Pulmonary artery endothelial cell (primary cell): ENCODE measurements around the gene PRSS48. TPM values are rescaled to one million over a fixed set of nuclear protein-coding genes. Genes with fewer than 3 reads are reported as not detected.
"Not testable (repeated sequence)": the region's sequence is repeated elsewhere in the genome, so short reads cannot be mapped to it uniquely, and the experiment has no call there.

Experiments
- DNase-seq: peaks from one replicate; pipeline ENCODE4 v3.0.0-alpha.2; 2011; ENCODE audit warnings: low read depth, low spot score
- total RNA-seq: library from RNA; depleted of rRNA; stranded (reverse); fragments of >200 nt; gene quantifications from 2 replicates; pipeline ENCODE4 v1.2.3, GENCODE V29; 2014

PRSS48 gene
- total RNA-seq, 1 donor from 2014 or later: not detected

DNA sequence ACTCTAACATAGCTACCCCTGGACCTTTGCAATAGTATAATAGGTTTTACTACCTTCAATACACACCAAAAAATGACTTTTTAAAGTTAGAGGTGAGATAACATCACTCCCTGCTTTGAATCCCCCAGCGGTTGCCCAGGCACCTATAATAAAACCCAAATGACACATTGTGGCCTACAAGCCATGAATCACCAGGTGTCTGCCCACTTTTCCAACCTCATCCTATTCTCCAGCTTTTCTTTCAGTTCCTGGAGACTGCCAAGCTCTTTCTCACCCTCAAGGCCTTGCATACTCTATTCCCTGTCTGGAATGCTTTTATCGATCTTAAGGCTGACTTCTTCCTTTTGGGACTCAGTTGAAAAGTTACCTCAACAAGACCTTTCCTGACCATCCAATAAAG is 16.4 kb upstream of the PRSS48 start:
- DNase-seq: no peak

DNA sequence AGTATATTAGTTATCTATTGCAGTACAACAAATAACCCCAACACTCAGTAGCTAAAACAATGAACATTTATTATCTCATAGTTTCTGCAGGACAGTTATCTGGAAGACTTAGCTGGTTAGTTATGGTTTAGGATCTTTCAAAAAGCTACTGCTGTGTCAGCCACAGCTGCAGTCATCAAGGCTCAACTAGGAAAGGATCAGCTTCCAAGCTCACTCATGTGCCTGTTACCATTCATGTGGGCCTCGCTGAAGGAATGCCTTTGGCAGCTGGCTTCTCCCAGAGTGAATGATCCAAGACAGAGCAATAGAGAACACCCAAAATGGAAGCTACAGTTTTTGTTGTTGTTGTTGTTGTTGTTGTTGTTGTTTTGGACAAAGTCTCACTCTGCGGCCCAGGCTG is 13.5 kb upstream of the PRSS48 start:
- DNase-seq: no peak

DNA sequence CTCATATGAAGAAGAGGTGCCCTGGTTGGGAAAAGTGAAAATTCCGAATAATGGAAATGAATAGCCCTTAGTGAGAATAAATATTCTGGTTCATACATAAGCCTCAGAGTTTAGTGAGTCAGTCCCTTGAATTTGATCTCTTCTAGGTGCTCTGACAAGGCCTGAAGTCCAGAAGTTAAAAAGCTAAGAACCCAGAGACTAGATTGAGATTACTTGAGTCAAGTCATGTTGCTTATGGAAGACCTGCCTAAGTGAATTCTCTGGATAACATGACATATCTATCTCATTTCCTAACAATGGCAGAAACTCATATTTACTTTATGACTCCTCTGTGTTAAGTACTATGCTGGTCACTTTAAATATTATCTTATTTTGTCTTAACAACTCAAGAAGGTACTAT is 10.5 kb upstream of the PRSS48 start:
- DNase-seq: no peak

DNA sequence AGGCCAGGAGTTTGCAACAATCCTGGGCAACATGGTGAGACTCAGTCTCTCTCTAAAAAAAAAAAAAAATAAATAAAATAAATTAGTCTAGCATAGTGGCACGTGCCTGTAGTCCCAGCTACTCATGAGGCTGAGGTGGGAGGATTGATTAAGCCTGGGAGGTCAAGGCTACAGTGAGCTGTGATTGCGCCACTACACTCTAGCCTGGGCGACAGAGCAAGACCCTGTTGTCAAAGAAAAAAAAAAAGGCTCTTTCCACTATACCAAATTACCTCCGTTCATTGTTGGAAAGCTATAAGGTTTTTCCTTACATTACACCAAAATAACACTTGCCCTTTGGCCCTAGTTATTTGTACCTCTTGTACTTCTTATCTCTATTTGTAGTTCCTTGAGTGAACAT is 9.9 kb upstream of the PRSS48 start:
- no peak for DNase-seq

DNA sequence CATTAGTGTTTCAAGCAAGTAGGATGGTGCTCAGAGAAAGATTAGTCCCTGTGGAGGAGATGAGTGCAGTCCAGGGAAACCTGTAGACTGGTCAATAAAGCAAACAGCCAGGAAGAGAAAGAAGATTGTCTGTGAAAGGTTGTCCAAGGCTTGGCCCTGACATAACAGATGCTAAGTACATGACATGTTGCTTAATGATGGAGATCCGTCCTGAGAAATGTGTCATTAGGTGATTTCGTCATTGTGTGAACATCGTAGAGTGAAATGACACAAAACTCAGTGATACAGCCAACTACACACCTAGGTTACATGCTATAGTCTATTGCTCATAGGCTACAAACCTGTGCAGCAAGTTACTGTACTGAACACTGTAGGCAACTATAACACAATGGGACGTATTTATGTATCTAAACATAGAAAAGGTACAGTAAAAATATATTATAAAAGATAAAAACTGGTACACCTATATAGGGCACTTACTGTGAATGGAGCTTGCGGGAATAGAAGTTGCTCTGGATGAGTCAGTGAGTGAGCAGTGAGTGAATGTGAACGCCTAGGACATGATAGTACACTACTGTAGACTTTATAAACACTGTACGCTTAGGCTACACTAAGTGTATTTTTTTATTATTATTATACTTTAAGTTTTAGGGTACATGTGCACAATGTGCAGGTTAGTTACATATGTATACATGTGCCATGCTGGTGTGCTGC is 9.0 kb upstream of the PRSS48 start:
- no peak for DNase-seq

DNA sequence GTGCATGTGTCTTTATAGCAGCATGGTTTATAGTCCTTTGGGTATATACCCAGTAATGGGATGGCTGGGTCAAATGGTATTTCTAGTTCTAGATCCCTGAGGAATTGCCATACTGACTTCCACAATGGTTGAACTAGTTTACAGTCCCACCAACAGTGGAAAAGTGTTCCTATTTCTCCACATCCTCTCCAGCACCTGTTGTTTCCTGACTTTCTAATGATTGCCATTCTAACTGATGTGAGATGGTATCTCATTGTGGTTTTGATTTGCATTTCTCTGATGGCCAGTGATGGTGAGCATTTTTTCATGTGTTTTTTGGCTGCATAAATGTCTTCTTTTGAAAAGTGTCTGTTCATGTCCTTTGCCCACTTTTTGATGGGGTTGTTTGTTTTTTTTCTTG is 8.1 kb upstream of the PRSS48 start:
- not testable (repeated sequence) for DNase-seq

DNA sequence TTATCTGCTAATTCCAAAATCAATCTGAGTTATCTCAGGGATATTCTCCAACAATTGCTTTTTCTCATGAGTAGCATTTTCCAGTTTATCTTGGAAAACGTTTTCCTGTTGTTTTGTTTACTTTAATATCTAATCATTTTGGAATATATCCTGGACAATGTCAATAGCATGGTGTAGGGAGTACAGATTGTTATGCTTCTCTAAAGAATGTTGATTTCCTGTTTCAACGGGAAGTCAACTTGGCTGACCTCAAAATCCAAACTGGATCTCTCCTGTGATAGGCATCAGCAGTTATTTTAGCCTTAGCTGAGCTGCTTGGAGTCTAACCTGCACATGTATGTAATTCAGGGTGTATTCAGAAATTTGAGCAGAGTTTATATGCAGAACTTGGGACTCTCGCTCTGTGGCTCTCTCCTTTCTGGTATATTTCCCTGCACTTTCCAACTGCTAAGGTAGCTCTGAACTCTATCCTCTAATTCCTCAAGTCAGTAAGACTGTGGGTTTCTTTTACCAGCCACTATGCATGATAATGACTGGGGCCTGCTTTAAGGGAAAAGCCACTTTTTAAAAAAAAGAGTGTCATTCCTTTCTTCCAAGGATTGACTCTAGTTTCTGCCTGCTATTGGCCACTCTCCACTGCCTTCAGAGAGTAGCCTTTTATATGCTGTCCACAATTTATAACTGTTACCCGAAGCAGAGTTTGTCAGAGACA is 7.7 kb downstream of the PRSS48 start:
- peak; percentile 45 for DNase-seq

DNA sequence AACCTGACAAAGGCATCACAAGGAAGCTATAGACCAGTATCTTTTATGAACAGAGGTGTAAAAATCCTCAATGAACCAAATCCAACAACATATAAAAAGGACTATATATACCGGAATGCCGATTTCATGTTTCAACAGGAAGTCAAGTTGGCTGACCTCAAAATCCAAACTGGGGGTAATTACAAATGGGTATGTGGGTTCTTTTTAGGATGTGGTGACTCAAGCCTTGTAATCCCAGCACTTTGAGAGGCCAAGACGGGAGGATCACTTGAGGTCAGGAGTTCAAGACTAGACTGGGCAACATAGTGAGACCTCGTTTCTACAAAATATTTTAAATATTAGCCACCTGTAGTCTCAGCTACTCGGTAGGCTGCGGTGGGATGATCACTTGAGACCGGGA is 10.4 kb downstream of the PRSS48 start:
- DNase-seq: no peak

DNA sequence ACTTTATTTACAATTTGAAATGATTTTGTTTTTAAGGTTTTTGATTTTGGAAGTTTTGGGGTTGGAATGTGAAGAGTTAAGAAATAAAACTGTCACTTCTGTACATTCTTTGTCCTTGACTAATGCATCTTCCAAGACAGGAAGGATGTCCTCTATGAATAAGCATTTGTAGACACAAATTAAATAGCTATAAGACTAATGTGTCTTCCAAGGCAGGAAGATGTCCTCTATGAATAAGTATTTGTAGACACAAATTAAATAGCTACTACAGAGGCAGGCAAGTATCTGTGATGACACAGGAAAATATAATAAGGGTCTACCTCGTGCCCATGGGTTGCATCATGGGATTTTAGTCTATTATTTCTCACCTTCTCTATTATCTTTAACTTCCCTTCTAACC is 14.5 kb downstream of the PRSS48 start:
- no peak for DNase-seq

DNA sequence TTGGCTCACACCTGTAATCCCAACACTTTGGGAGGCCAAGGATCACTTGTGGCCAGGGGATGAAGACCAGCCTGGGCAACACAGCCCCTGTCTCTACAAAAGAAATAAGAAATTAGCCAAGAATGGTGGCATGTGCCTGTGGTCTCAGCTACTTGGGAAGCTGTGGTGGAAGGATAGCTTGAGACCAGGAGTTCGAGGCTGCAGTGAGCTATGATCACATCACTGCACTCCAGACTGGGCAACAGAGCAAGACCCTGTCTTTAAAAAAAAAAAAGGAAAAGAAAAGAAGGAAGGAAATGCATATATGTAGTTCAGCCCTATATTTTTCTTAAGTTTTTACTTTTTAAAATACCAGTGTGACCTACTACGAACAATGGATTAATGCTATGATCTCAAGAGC is 15.1 kb downstream of the PRSS48 start:
- no peak for DNase-seq

DNA sequence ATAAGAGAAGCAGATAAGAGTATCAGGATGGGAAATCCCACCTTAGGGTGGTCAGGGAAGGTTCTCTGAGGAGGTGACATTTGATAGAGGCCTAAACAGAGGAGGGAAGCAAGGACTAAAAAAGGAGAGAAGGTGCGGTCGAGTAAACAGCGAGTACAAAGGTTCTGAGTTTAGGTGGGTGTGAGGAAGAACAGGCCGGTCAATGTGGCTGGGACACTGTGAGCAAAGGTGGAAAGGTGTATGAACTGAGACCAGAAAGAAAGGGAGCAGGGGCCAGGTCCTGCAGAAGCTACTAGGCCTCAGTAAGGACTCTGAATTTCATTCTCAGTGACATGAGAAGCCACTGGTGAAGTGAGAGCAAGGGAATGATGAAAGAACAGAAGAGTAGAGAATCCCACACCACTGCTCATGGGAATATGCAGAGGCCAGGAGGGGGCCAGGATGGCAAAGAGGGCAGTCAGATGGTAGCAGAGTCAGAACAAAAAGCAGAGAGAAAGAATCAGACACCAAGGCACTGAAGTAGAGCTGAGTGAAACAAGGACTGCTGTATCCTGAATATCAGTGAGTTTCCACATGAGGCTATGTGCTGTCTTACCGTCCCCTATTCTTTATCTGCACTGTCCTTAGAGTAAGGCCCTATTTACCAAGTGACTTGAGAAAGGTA is 18.0 kb downstream of the PRSS48 start:
- no peak for DNase-seq

DNA sequence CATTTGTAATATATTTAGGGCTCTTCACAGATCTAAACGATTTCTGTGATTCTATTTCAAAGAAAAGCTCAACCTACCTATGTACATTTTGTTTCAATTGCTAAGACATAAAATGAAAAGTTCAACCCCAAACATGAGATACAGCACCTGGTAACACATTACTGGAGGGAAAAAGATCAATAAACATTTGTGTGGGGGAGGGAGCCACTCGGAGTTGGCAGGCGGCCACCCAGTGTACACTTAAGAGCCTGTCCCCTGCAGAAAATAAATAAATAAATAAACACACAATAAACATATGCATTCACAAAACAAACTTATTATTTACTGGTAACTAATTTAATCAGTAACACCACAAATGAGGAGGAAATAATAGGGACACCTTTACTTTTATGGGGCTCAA is 19.3 kb downstream of the PRSS48 start:
- no peak for DNase-seq

DNA sequence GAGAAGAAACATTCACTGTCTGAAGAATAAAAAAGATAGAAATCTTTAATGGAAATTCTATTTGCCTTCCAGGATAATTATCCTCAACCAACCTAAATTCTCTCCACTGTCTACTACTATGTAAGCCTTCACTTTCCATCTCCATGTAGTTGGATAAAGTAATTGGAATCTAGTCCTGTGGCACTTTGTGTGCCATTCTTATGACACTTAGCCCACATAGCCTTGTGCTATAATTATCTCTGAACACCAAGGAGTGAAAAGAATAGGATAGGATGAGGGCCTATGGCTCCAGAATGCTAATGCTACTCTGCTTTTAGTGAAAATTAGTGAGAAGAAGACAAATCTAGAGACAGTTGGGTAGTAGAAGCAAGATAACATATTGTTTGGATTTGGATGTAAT is 20.2 kb downstream of the PRSS48 start:
- DNase-seq: no peak

DNA sequence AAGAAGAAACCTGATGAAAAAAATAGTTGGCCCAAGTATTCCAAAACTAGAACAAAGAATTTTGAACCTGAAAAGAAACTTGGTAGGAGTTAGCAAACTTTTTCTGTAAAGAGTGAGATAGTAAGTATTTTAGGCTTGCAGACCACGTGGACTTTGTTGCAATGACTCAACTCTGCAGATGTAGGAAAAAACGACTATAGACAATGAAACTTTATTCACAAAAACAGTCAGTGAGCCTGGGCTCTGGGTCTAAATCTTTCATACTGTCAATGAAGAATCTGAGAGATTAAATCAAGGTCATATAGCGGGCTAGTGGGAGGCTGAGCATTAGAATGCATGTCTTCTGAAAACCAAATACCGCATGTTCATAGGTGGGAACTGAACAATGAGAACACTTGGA is 25.5 kb downstream of the PRSS48 start:
- no peak for DNase-seq

DNA sequence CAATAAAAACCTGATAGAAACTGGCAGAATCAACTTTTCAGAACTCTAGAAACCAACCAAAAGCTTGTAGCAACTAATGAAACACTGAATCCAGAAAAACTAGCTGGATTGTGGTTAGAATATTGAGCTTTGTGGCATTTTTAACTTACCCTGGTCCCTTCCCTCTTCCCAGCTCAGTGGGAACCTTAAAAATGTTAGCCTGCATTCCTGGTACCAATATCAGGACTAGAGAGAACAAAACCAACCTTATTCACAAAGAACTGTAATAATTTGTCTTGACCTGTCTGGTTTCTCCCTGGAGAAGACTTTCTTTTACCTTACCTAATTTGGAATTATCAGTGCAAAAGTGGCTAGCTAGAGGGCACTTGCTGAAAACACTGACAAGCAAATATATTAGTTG is 27.3 kb downstream of the PRSS48 start:
- no peak for DNase-seq

DNA sequence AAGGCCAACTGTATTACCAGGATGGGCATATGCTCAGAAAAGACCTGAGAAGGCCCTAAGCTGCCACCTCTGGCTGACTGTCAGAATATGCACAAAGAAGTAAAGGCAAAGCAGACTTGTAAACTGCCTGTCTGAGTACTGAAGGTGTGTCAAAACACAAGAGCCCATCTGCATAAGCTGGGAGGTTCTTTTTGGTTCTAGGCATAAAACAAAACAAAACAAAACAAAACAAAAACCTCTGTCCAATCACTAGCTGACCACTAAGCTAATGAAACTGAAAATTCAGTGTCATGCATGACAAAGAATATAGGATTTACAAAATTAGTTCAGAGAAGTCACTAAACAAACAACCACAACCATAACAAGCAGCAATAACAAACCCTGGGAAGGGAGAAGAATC is 27.8 kb downstream of the PRSS48 start:
- DNase-seq: no peak

DNA sequence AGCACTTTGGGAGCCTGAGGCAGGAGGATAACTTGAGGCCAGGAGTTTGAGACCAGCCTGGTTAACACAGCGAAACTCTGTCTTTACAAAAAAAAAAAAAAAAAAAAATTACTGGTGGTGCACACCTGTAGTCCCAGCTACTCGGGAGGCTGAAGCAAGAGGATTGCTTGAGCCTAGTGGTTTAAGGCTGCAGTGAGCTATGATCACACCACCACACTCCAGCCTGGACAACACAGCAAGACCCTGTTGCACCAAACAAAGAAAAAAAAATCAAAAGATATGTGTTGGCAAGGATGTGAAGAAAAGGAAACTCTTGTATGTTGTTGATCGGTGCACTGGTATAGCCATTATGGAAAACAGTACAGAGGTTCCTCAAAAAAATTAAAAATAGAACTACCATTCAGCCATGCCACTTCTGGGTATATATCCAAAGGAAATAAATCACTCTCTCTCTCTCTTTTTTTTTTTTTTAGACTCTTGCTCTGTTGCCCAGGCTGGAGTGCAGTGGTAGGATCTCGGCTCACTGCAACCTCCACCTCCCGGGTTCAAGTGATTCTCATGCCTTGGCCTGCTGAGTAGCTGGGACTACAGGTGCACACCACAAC is 33.3 kb downstream of the PRSS48 start:
- no peak for DNase-seq

DNA sequence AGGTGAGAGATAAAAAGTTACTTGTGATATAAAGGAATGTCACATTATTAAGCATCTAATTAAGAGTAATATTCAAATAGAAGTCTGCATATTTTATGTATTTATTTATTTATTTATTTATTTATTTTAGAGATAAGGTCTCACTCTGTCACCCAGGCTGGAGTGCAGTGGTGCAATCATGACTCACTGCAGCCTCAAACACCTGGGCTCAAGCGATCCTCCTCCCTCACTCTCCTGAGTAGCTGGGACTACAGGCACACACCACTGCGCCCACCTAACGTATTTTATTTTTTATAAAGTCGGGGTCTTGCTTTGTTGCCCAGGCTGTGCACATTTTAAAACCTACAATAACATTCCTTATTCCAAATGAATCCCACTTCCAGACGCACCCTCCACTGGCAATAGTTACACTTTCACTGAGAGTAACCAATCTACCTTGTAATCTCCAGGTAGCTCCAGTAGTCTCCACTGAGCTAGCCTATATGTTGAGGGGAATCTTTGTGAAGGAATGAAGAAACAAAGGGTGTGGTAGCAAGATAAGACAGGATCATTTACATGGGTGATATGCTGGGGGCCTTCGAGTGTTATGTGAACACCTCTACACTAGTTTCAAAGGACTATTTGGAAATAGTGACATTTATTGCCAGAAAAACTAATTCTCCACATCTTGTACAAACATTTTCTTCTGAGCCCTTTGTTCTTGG is 36.5 kb downstream of the PRSS48 start:
- no peak for DNase-seq

DNA sequence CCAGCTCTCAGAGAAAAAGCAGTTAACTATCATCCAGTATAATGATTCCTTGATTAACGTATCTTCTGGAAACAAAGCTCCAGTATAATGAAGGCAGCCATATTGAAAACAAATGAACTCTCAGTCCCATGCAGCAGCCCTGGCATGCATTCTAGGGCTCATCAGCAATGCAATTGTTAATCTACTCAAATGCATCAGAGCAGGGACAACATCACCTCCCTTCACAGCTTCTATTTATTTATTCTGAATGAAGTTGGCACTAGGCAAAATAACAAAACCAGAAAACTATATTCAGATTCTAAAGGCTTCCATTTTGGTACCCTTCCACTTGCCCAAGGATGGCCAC is 37.0 kb downstream of the PRSS48 start:
- DNase-seq: no peak

DNA sequence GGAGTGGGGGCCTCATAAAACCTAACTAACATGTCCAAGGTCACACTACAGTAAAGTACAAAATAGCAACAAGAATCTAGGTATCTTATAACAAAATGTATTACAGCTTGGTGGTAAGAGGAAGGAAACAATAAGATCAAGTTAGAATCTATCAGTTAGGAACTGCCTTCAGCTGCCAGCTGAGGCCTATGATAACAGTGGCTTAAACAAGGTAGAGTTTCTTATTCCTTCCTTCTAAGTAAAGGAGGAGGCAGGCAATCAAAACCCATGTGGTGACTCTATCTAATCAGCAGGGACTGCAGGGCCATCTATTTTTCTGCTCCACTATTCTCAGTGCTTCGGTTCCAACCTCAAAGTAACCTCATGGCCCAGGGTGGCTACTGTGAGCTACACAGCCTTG is 37.5 kb downstream of the PRSS48 start:
- DNase-seq: no peak

DNA sequence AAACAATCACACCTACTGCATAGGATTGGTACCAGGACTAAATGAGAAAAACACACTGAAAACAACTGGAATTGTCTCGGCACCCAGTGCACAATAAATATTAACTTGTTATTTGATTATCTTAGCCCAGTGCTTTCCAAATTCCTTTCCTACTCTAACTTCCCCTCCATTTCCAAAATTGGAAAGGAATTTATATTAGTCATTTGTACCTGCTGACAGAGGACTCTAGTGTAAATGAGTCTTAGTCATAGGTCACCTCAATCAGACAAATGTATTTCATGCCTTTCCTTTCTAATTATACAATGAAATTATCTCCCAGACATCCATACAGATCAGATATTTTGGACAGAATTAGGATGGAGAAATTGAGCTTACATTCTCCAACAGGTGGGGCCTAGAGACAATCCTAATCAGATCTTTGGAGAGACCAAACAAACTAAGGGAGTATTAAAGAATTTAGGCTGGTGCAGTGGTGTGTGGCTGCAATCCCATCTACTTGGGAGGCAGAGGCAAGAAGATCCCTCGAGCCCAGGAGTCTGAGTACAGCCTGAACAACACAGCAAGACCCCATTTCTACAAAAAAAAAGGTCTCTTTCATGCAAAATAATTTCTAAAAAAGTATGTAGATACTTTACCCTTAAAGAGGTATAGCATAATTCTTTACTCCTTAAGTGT is 38.4 kb downstream of the PRSS48 start:
- DNase-seq: peak; percentile 29
